SK-N-SH (cell line): ENCODE data around the gene TSSK6. TPM values are rescaled to one million over a fixed set of nuclear protein-coding genes. Genes with fewer than 3 reads are reported as not detected.
A peak's percentile ranks its signal among the peaks of the same experiment; 100 is the strongest.

Experiments
- CTCF ChIA-PET: fragments of 300-600, 350-600 bp; formaldehyde crosslinking; extraction: SDS; loops from one replicate; lab custom pipeline; 2021; lab: Yijun Ruan, JAX
- POLR2A ChIA-PET: fragments of 350-600 bp; sonication (Branson Sonifier 250); formaldehyde crosslinking; extraction: SDS; loops from one replicate; lab custom pipeline; 2020; ENCODE audit warnings: antibody characterized with exemption, inconsistent platforms; lab: Yijun Ruan, JAX
- DNase-seq: peaks from one replicate; pipeline ENCODE4 v3.0.0; 2012
- H2AFZ ChIP-seq: fragments of 200-600 bp; sonication (generic); 2 replicates; pipeline ENCODE4 v1.8.1; 2016; ENCODE audit warnings: antibody characterized with exemption, mild to moderate bottlenecking, low read depth
- H3F3A ChIP-seq: fragments of 200-600 bp; sonication (generic); replicated peaks from 2 replicates; pipeline ENCODE3; 2016; ENCODE audit warnings: antibody characterized with exemption, mild to moderate bottlenecking; ENCODE audit not compliant: insufficient read depth
- H3K27ac ChIP-seq, 2 experiments: fragments of 200-500 bp in 1 of 2; fragments of 200-600 bp in 1 of 2; sonication (Bioruptor generic) in 1 of 2; sonication (generic), shearing (Covaris generic) in 1 of 2; 2 replicates each; pipeline versions ENCODE4 v1.5.1 to v1.6.1; 2014 to 2016; ENCODE audit warnings: low read depth in 2 of 2, inconsistent platforms in 1 of 2, low read length in 1 of 2, mild to moderate bottlenecking in 1 of 2, mixed read lengths in 1 of 2
- H3K27me3 ChIP-seq: fragments of 200-600 bp; sonication (generic), shearing (Covaris generic); 2 replicates; pipeline ENCODE4 v1.6.1; 2016; ENCODE audit warnings: mixed run types; ENCODE audit not compliant: insufficient read depth
- H3K36me3 ChIP-seq, 2 experiments: fragments of 200-500 bp in 1 of 2; fragments of 200-600 bp in 1 of 2; sonication (Bioruptor generic) in 1 of 2; sonication (generic) in 1 of 2; replicated peaks in 1 of 2; 2 replicates each; pipeline versions ENCODE3 to v1.5.1; 2014 to 2016; ENCODE audit warnings: low read length in 1 of 2, mild to moderate bottlenecking in 1 of 2; ENCODE audit not compliant: insufficient read depth in 2 of 2, control insufficient read depth in 1 of 2
- H3K4me1 ChIP-seq, 2 experiments: fragments of 200-500 bp in 1 of 2; fragments of 200-600 bp in 1 of 2; sonication (Bioruptor generic) in 1 of 2; sonication (generic), shearing (Covaris generic) in 1 of 2; 2 replicates each; pipeline versions ENCODE4 v1.5.1 to v1.6.1; 2014 to 2016; ENCODE audit warnings: low read depth in 1 of 2, low read length in 1 of 2, mixed run types in 1 of 2; ENCODE audit not compliant: insufficient read depth in 2 of 2, control insufficient read depth in 1 of 2
- H3K4me2 ChIP-seq: fragments of 200-600 bp; sonication (generic), shearing (Covaris generic); 2 replicates; pipeline ENCODE4 v1.6.1; 2017; ENCODE audit warnings: mixed run types
- H3K4me3 ChIP-seq, 2 experiments: fragments of 200-500 bp in 1 of 2; fragments of 200-600 bp in 1 of 2; sonication (Bioruptor generic) in 1 of 2; sonication (generic), shearing (Covaris generic) in 1 of 2; 2 replicates each; pipeline versions ENCODE4 v1.5.1 to v1.8.1; 2014 to 2016; ENCODE audit warnings: low read depth in 2 of 2, inconsistent platforms in 1 of 2, low read length in 1 of 2, mild to moderate bottlenecking in 1 of 2, mixed read lengths in 1 of 2, moderate library complexity in 1 of 2
- H3K79me2 ChIP-seq: fragments of 200-600 bp; sonication (generic); 2 replicates; pipeline ENCODE4 v1.8.1; 2017; ENCODE audit warnings: mild to moderate bottlenecking; ENCODE audit not compliant: insufficient read depth
- H3K9ac ChIP-seq: fragments of 200-600 bp; sonication (generic); 2 replicates; pipeline ENCODE4 v1.6.1; 2017; ENCODE audit warnings: mixed run types
- H3K9me2 ChIP-seq: fragments of 200-600 bp; sonication (generic); 2 replicates; pipeline ENCODE4 v1.6.1; 2017; ENCODE audit warnings: mixed run types
- H3K9me3 ChIP-seq: fragments of 200-600 bp; sonication (generic); 2 replicates; pipeline ENCODE4 v1.6.1; 2017; ENCODE audit warnings: mixed run types, mild to moderate bottlenecking, moderate library complexity
- H4K20me1 ChIP-seq: fragments of 200-600 bp; sonication (generic); 2 replicates; pipeline ENCODE4 v1.6.1; 2017; ENCODE audit warnings: mild to moderate bottlenecking, mixed run types; ENCODE audit not compliant: insufficient read depth
- CHD2 ChIP-seq: fragments of 150-350 bp; IDR thresholded peaks from 2 replicates; pipeline ENCODE4 v1.6.1; 2018; ENCODE audit warnings: low read length; ENCODE audit not compliant: partially characterized antibody
- CTCF ChIP-seq: fragments of 200-600 bp; sonication (generic); IDR thresholded peaks from 2 replicates; pipeline ENCODE4 v1.6.1; 2017; ENCODE audit warnings: antibody characterized with exemption, mild to moderate bottlenecking, moderate library complexity
- FOSL2 ChIP-seq: IDR thresholded peaks from 2 replicates; pipeline ENCODE4 v1.4.0; 2012; ENCODE audit warnings: low read depth, mild to moderate bottlenecking, moderate library complexity, borderline replicate concordance
- FOXJ3 ChIP-seq: sonication (generic); formaldehyde crosslinking; IDR thresholded peaks from 2 replicates; pipeline ENCODE4 v1.5.1; 2020; ENCODE audit warnings: mild to moderate bottlenecking, missing genetic modification reagents
- IRF3 ChIP-seq: fragments of 150-350 bp; IDR thresholded peaks from 2 replicates; pipeline ENCODE4 v1.6.1; 2016; ENCODE audit warnings: mild to moderate bottlenecking, low read depth, low read length
- MAX ChIP-seq: IDR thresholded peaks from 2 replicates; pipeline ENCODE4 v1.4.0; 2012; ENCODE audit warnings: low read depth
- PBX3 ChIP-seq: IDR thresholded peaks from 2 replicates; pipeline ENCODE4; 2012
- RFX5 ChIP-seq: IDR thresholded peaks from 2 replicates; pipeline ENCODE4 v1.6.1; 2012; ENCODE audit warnings: mild to moderate bottlenecking, improper control_type of control experiment, low read length
- TAF1 ChIP-seq: IDR thresholded peaks from 2 replicates; pipeline ENCODE4 v1.6.1; 2012; ENCODE audit warnings: low read depth, mild to moderate bottlenecking, low read length, moderate library complexity, borderline replicate concordance
- TCF12 ChIP-seq: IDR thresholded peaks from 2 replicates; pipeline ENCODE4 v1.4.0; 2012
- WGBS: methylation state at CpG from one replicate; pipeline ENCODE4 v1.1.6; 2017; ENCODE audit warnings: low lambda C conversion rate; 5-methylcytosine and 5-hydroxymethylcytosine counted together
- polyA plus RNA-seq, 3 experiments: library from polyadenylated mRNA; depleted of rRNA; stranded (reverse); fragments of >200 nt; gene quantifications; 2 replicates each; pipeline ENCODE4 v1.2.3, GENCODE V29; 2012

TSSK6 gene
- polyA plus RNA-seq, 1 of the 3 experiments (the other 2 are of a cell fraction): 3.1 TPM

GRCh38 chr19:19487077-19487949, 28.0 kb downstream of the TSSK6 start:
- no peak for TF ChIP-seq MAX
- Histone ChIP-seq H3K4me2 (no peak overlapping the region), H3K4me1 (peaks cover 32 to 50% of the 10 kb centered on the region in 2 experiments), H3K36me3 (peaks cover 0 to 2% of the 10 kb centered on the region in 2 experiments), H3K9ac (no peak overlapping the region), H3K27ac (peak overlapping the region in 1 of 2 experiments; percentile 86; a peak in 2 of 4 replicates), H3F3A (peaks cover 26% of the 10 kb centered on the region), H3K9me3 (no peaks in the 10 kb centered on the region), H3K9me2 (no peaks in the 10 kb centered on the region), H3K4me3 (no peak overlapping the region), H4K20me1 (no peaks in the 10 kb centered on the region), H2AFZ (no peak overlapping the region), H3K27me3 (no peaks in the 10 kb centered on the region), H3K79me2 (peaks cover 54% of the 10 kb centered on the region)
- no peak for DNase-seq
- POLR2A ChIA-PET: interaction anchor here (0.8 kb wide), 1 partner anchor 82 kb away, joined by 3 read pairs; the partner anchor contains the start of gene GATAD2A
- CTCF ChIA-PET: interaction anchor here (0.6 to 9.7 kb wide), 8 partner anchors 45 to 341 kb away, joined by 3 to 172 read pairs (median 3); no protein-coding TSS in a partner anchor
- WGBS: 91% methylated on average over 7 of the region's 9 CpGs

- no peak overlapping the region for H3K4me3 ChIP-seq
- no peaks in the 10 kb centered on the region for H3K36me3 ChIP-seq
- TF ChIP-seq FOSL2 (no peak), TAF1 (no peak), PBX3 (no peak), CTCF (no peak), CHD2 (no peak), RFX5 (no peak), FOXJ3 (no peak), IRF3 (no peak), TCF12 (no peak)
- WGBS: 93% methylated on average over 8 of the region's 15 CpGs
- no peak overlapping the region for H2AFZ ChIP-seq
- H3K27ac ChIP-seq: peak overlapping the region in 1 of 2 experiments; percentile 13; a peak in 1 of 4 replicates
- H3F3A ChIP-seq: peaks cover 26% of the 10 kb centered on the region
- no peaks in the 10 kb centered on the region for H3K27me3 ChIP-seq
- H3K4me1 ChIP-seq: peaks cover 32 to 50% of the 10 kb centered on the region in 2 experiments
- no peaks in the 10 kb centered on the region for H3K9me2 ChIP-seq
- no peak overlapping the region for H3K9ac ChIP-seq
- POLR2A ChIA-PET: interaction anchor here (0.6 kb wide), 1 partner anchor 64 kb away, joined by 4 read pairs; no protein-coding TSS in a partner anchor
- CTCF ChIA-PET: interaction anchor here (0.6 to 9.7 kb wide), 6 partner anchors 46 to 341 kb away, joined by 3 to 172 read pairs (median 3); no protein-coding TSS in a partner anchor
- H3K9me3 ChIP-seq: no peaks in the 10 kb centered on the region
- peaks cover 56% of the 10 kb centered on the region for H3K79me2 ChIP-seq
- no peaks in the 10 kb centered on the region for H4K20me1 ChIP-seq
- no peak overlapping the region for H3K4me2 ChIP-seq
- no peak for DNase-seq
Measured at GRCh38 chr19:19486343-19487076, 28.8 kb downstream of the TSSK6 start.
